SK-N-SH (cell line): ENCODE measurements around the gene CNTNAP5.

ENCODE experiments used
- CTCF ChIP-seq: fragments of 200-600 bp; sonication (generic); IDR thresholded peaks from 2 replicates; pipeline ENCODE4 v1.6.1; 2017; ENCODE audit warnings: antibody characterized with exemption, mild to moderate bottlenecking, moderate library complexity
- EP300 ChIP-seq, 2 experiments: IDR thresholded peaks; 2 replicates each; pipeline versions ENCODE4 v1.4.0 to v1.6.1; 2012; ENCODE audit warnings: borderline replicate concordance in 1 of 2, low read depth in 1 of 2, low read length in 1 of 2
- EZH2phosphoT487 ChIP-seq: fragments of 200-600 bp; sonication (generic); IDR thresholded peaks from 2 replicates; pipeline ENCODE4 v1.6.1; 2017; ENCODE audit warnings: low read depth, mixed run types, mild to moderate bottlenecking, antibody characterized with exemption, moderate library complexity, borderline replicate concordance
- JUND ChIP-seq: IDR thresholded peaks from 2 replicates; pipeline ENCODE4 v1.4.0; 2012
- NRF1 ChIP-seq: IDR thresholded peaks from 2 replicates; pipeline ENCODE4 v1.6.1; 2012; ENCODE audit warnings: low read depth, mild to moderate bottlenecking, low read length
- POLR2AphosphoS5 ChIP-seq: IDR thresholded peaks from 2 replicates; pipeline ENCODE4 v1.6.1; 2012; ENCODE audit warnings: low read depth, low read length
- RAD21 ChIP-seq: IDR thresholded peaks from 2 replicates; pipeline ENCODE4 v1.6.1; 2012; ENCODE audit warnings: mild to moderate bottlenecking, low read length
- REST ChIP-seq: IDR thresholded peaks from 2 replicates; pipeline ENCODE4 v1.6.1; 2012; ENCODE audit warnings: mild to moderate bottlenecking, low read depth, low read length, moderate library complexity
- TAF1 ChIP-seq: IDR thresholded peaks from 2 replicates; pipeline ENCODE4 v1.6.1; 2012; ENCODE audit warnings: low read depth, mild to moderate bottlenecking, low read length, moderate library complexity, borderline replicate concordance

GRCh38 chr2:124353656-124354055 is 328.6 kb downstream of the CNTNAP5 start:
- no peak for TF ChIP-seq TAF1
- TF ChIP-seq POLR2AphosphoS5: no peak
- TF ChIP-seq CTCF: no peak
- TF ChIP-seq JUND: no peak
- no peak for TF ChIP-seq REST
- TF ChIP-seq EP300 (IDR thresholded peaks at IDR 0.05; ENCODE audit: borderline replicate concordance in 1 of 2, low read depth in 1 of 2, low read length in 1 of 2): no peak
- no peak for TF ChIP-seq EZH2phosphoT487
- no peak for TF ChIP-seq RAD21
- no peak for TF ChIP-seq NRF1
